ENCODE results near the gene AKAP8L.

GRCh38 chr19:15417699-15418098 lies 1.1 kb downstream of the AKAP8L start:
- no peak for TF ChIP-seq USF2 (CRISPR knock-in tag; IDR thresholded peaks at IDR 0.05)
- TF ChIP-seq SMAD3 (CRISPR knock-in tag; IDR thresholded peaks at IDR 0.05; ENCODE audit: borderline replicate concordance) = no peak
- TF ChIP-seq CTCF (IDR thresholded peaks at IDR 0.05) = no peak
- no peak for TF ChIP-seq MAX (CRISPR knock-in tag; IDR thresholded peaks at IDR 0.05)
